Panc1 (cell line): ENCODE data around the gene OR2A25. TPM values are rescaled to one million over a fixed set of nuclear protein-coding genes. Genes with fewer than 3 reads are reported as not detected.

ENCODE experiments used
- ATAC-seq: fragments of 200-7000 bp; cut with Tn5 transposase; 2 replicates; pipeline ENCODE4 v1.9.1; 2020; ENCODE audit warnings: mild to moderate bottlenecking, moderate library complexity
- BruUV-seq: library from RNA; stranded (reverse); fragments of 400-500 nt; replicated peaks from 2 replicates; lab custom pipeline; 2021; lab: Mats Ljungman, UMichigan
- CTCF ChIA-PET: fragments of 300-600 bp; sonication (Branson Sonifier 250); formaldehyde crosslinking; loops from one replicate; lab custom pipeline; 2022; ENCODE audit warnings: antibody characterized with exemption; lab: Charles Lee
- POLR2A ChIA-PET: fragments of 300-600 bp; sonication (Branson Sonifier 250); formaldehyde crosslinking; loops from one replicate; lab custom pipeline; 2022; ENCODE audit warnings: antibody characterized with exemption; lab: Charles Lee
- DNase-seq: peaks from one replicate; pipeline ENCODE4 v3.0.0-alpha.2; 2010; ENCODE audit warnings: low read depth, low spot score
- H3K27ac ChIP-seq: 2 replicates; pipeline ENCODE4 v1.5.1; 2011; ENCODE audit warnings: mild to moderate bottlenecking, low read length, inconsistent platforms
- H3K27me3 ChIP-seq: fragments of 200-500 bp; sonication (Bioruptor generic); 2 replicates; pipeline ENCODE4 v1.6.0; 2014; ENCODE audit warnings: low read length, inconsistent platforms; ENCODE audit not compliant: control insufficient read depth, insufficient read depth
- H3K36me3 ChIP-seq: fragments of 200-500 bp; sonication (Bioruptor generic); 2 replicates; pipeline ENCODE4 v1.5.1; 2014; ENCODE audit warnings: inconsistent platforms, mild to moderate bottlenecking, low read length, moderate library complexity; ENCODE audit not compliant: control insufficient read depth, insufficient read depth
- H3K4me1 ChIP-seq: 2 replicates; pipeline ENCODE4 v1.5.1; 2011; ENCODE audit warnings: inconsistent platforms, mild to moderate bottlenecking, low read length, moderate library complexity; ENCODE audit not compliant: control insufficient read depth, insufficient read depth
- H3K4me3 ChIP-seq, 2 experiments: 2 replicates each; pipeline ENCODE4 v1.5.1; 2011 to 2012; ENCODE audit warnings: low read depth in 2 of 2, low read length in 2 of 2, mild to moderate bottlenecking in 2 of 2, inconsistent platforms in 1 of 2, moderate library complexity in 1 of 2
- H3K9me3 ChIP-seq: fragments of 200-500 bp; sonication (Bioruptor generic); 2 replicates; pipeline ENCODE4 v1.5.1; 2014; ENCODE audit warnings: low read depth, mild to moderate bottlenecking, inconsistent platforms, low read length, moderate library complexity; ENCODE audit not compliant: control insufficient read depth, insufficient read depth
- CTCF ChIP-seq: fragments of 450-650 bp; IDR thresholded peaks from 2 replicates; pipeline ENCODE4 v1.5.1; 2017; ENCODE audit warnings: mild to moderate bottlenecking
- POLR2AphosphoS5 ChIP-seq: IDR thresholded peaks from 2 replicates; pipeline ENCODE4 v1.6.1; 2012; ENCODE audit warnings: mild to moderate bottlenecking, low read depth, low read length, moderate library complexity
- SIN3A ChIP-seq: IDR thresholded peaks from 2 replicates; pipeline ENCODE4 v1.6.1; 2012; ENCODE audit warnings: low read depth, mild to moderate bottlenecking, low read length, moderate library complexity, borderline replicate concordance; ENCODE audit not compliant: insufficient read depth
- TCF7L2 ChIP-seq: IDR thresholded peaks from 2 replicates; pipeline ENCODE4 v1.6.1; 2011; ENCODE audit warnings: mild to moderate bottlenecking, low read depth, low read length, inconsistent platforms
- in situ Hi-C: cut with HindIII; loops from 2 replicates; pipeline ENCODE4 v1.10.0; 2016; ENCODE audit warnings: low sequenced_read_pairs, low pct_unique_long_range_greater_than_20kb
- intact Hi-C: fragments of 100-400 bp; cut with micrococcal nuclease; formaldehyde crosslinking; loops from one replicate; pipeline ENCODE4 v1.10.0; 2022; ENCODE audit not compliant: unreplicated experiment
- total RNA-seq: library from RNA; stranded (reverse); gene quantifications from one replicate; pipeline ENCODE4 v1.2.1, GENCODE V29; 2021; ENCODE audit not compliant: unreplicated experiment

Gene OR2A25
- total RNA-seq, 1 experiment from 2014 or later, result not detected

- H3K27me3 ChIP-seq, result no peaks in the 10 kb centered on the region
- no TSS peak for BruUV-seq
- no peaks in the 10 kb centered on the region for H3K4me1 ChIP-seq
- in situ Hi-C loops (no loop called here), intact Hi-C loops (no loop called here)
- H3K9me3 ChIP-seq, result no peaks in the 10 kb centered on the region
- no peak overlapping the region for H3K4me3 ChIP-seq
- TF ChIP-seq CTCF (peak; percentile 41; the same call in 1 of the 2 replicates), TCF7L2 (no peak)
- no peaks in the 10 kb centered on the region for H3K36me3 ChIP-seq
- DNase-seq (no peak), ATAC-seq (no peak)
- POLR2A ChIA-PET, result no interaction called here
- CTCF ChIA-PET, result no interaction called here
- H3K27ac ChIP-seq, result no peak overlapping the region
These were observed 5.9 kb upstream of the OR2A25 start for GRCh38 chr7:144063710-144064109.

GRCh38 chr7:144069953-144070352 lies 342 bp downstream of the OR2A25 start:
- POLR2A ChIA-PET, result no interaction called here
- no TSS peak for BruUV-seq
- in situ Hi-C loops (no loop called here), intact Hi-C loops (no loop called here)
- TF ChIP-seq SIN3A (no peak), CTCF (no peak)
- Histone ChIP-seq H3K4me3 (no peak overlapping the region), H3K27ac (no peak overlapping the region), H3K27me3 (no peaks in the 10 kb centered on the region; the same call in 1 of the 2 replicates), H3K9me3 (no peaks in the 10 kb centered on the region), H3K4me1 (no peaks in the 10 kb centered on the region), H3K36me3 (no peaks in the 10 kb centered on the region)
- no peak for DNase-seq
- ATAC-seq, result no peak
- CTCF ChIA-PET, result no interaction called here

GRCh38 chr7:144074374-144074773 lies 4.8 kb downstream of the OR2A25 start:
- peak; percentile 16; the same call in 1 of the 2 replicates for TF ChIP-seq CTCF
- TF ChIP-seq POLR2AphosphoS5, result no peak
- H3K4me3 ChIP-seq, result no peak overlapping the region
- no peaks in the 10 kb centered on the region for H3K36me3 ChIP-seq
- H3K9me3 ChIP-seq, result no peaks in the 10 kb centered on the region
- BruUV-seq, result no TSS peak
- H3K4me1 ChIP-seq, result no peaks in the 10 kb centered on the region
- H3K27ac ChIP-seq, result no peak overlapping the region
- ATAC-seq (no peak), DNase-seq (no peak)
- intact Hi-C loops (no loop called here), in situ Hi-C loops (no loop called here)
- ChIA-PET POLR2A (no interaction called here), CTCF (no interaction called here)
- no peaks in the 10 kb centered on the region; the same call in 1 of the 2 replicates for H3K27me3 ChIP-seq
